Measurements from ENCODE around the gene LAMA5.

Gene LAMA5

GRCh38 chr20:62301773-62302340 is 65.3 kb downstream of the LAMA5 start:
- peak overlapping the region; percentile 98 for H3K27ac ChIP-seq
- peaks cover 37% of the 10 kb centered on the region for H3K79me2 ChIP-seq (ENCODE audit: insufficient read depth, low read depth)
- H3K4me1 ChIP-seq (ENCODE audit: low read depth, poor library complexity, severe bottlenecking): peaks cover 15% of the 10 kb centered on the region
- peak overlapping the region; percentile 97 for H3K9ac ChIP-seq
- H3K4me3 ChIP-seq (IDR thresholded peaks at IDR 0.05; ENCODE audit: insufficient read depth, low read depth, low read length): no peak overlapping the region
- TF ChIP-seq, protein P1, sequence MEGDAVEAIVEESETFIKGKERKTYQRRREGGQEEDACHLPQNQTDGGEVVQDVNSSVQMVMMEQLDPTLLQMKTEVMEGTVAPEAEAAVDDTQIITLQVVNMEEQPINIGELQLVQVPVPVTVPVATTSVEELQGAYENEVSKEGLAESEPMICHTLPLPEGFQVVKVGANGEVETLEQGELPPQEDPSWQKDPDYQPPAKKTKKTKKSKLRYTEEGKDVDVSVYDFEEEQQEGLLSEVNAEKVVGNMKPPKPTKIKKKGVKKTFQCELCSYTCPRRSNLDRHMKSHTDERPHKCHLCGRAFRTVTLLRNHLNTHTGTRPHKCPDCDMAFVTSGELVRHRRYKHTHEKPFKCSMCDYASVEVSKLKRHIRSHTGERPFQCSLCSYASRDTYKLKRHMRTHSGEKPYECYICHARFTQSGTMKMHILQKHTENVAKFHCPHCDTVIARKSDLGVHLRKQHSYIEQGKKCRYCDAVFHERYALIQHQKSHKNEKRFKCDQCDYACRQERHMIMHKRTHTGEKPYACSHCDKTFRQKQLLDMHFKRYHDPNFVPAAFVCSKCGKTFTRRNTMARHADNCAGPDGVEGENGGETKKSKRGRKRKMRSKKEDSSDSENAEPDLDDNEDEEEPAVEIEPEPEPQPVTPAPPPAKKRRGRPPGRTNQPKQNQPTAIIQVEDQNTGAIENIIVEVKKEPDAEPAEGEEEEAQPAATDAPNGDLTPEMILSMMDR (conservative IDR thresholded peaks at IDR 0.05; ENCODE audit: low read depth, low read length): peak; percentile 39
- H3K27me3 ChIP-seq (ENCODE audit: insufficient read depth, low read depth): no peaks in the 10 kb centered on the region
- peaks cover 21% of the 10 kb centered on the region; the same call in 1 of the 2 replicates for H3K36me3 ChIP-seq (ENCODE audit: insufficient read depth)
- H3K4me2 ChIP-seq: peak overlapping the region; percentile 93
- H2AFZ ChIP-seq (ENCODE audit: low read depth): peak overlapping the region; percentile 100; the same call in 1 of the 2 replicates
- peaks cover 22% of the 10 kb centered on the region for H4K20me1 ChIP-seq (ENCODE audit: insufficient read depth)

DNA sequence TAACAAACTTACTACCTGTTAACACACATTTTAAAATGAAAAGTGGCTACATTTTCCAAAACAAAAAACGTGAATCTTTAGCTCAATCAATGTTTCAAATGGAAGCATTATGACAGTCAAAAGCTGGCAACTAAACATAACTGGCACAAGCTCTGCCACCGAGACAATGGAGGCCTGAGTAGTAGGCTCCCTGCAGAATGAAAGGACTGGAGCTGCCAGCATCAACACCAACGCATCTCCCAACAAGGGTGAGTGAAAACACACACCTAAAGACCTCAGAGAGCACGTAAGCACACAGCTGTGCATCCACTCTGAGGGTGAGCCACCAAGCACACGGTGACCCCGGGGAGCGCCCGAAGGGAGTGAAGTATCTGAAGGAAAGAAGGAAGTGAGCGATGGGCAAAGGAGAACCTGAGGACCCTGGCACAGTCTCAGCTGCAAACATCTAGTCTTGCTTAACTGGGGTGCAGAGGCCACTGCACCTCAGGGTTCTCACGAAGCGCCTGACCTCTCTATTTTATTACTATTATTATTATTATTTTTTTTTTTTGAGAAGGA is 65.9 kb downstream of the LAMA5 start:
- no peak overlapping the region for H3K4me2 ChIP-seq
- no peak overlapping the region; the same call in 1 of the 2 replicates for H3K27ac ChIP-seq
- peaks cover 22% of the 10 kb centered on the region for H4K20me1 ChIP-seq (ENCODE audit: insufficient read depth)
- no peaks in the 10 kb centered on the region for H3K27me3 ChIP-seq (ENCODE audit: insufficient read depth, low read depth)
- H3K36me3 ChIP-seq (ENCODE audit: insufficient read depth): peaks cover 14% of the 10 kb centered on the region; the same call in 1 of the 2 replicates
- peaks cover 15% of the 10 kb centered on the region for H3K4me1 ChIP-seq (ENCODE audit: low read depth, poor library complexity, severe bottlenecking)
- TF ChIP-seq, protein P1 (conservative IDR thresholded peaks at IDR 0.05; ENCODE audit: low read depth, low read length): no peak
- H3K79me2 ChIP-seq (ENCODE audit: insufficient read depth, low read depth): peaks cover 31% of the 10 kb centered on the region
- no peak overlapping the region for H3K9ac ChIP-seq
- no peak overlapping the region for H2AFZ ChIP-seq (ENCODE audit: low read depth)
- H3K4me3 ChIP-seq (IDR thresholded peaks at IDR 0.05; ENCODE audit: insufficient read depth, low read depth, low read length): no peak overlapping the region

GRCh38 chr20:62300319-62300718 is 66.8 kb downstream of the LAMA5 start:
- H3K4me3 ChIP-seq (IDR thresholded peaks at IDR 0.05; ENCODE audit: insufficient read depth, low read depth, low read length): no peak overlapping the region
- no peak overlapping the region for H2AFZ ChIP-seq (ENCODE audit: low read depth)
- no peak overlapping the region for H3K4me2 ChIP-seq
- no peak overlapping the region for H3K9ac ChIP-seq
- peaks cover 18% of the 10 kb centered on the region for H4K20me1 ChIP-seq (ENCODE audit: insufficient read depth)
- peaks cover 7% of the 10 kb centered on the region; the same call in 1 of the 2 replicates for H3K36me3 ChIP-seq (ENCODE audit: insufficient read depth)
- TF ChIP-seq, protein P1 (conservative IDR thresholded peaks at IDR 0.05; ENCODE audit: low read depth, low read length): no peak
- H3K4me1 ChIP-seq (ENCODE audit: low read depth, poor library complexity, severe bottlenecking): peaks cover 13% of the 10 kb centered on the region
- peaks cover 22% of the 10 kb centered on the region for H3K79me2 ChIP-seq (ENCODE audit: insufficient read depth, low read depth)
- H3K27me3 ChIP-seq (ENCODE audit: insufficient read depth, low read depth): no peaks in the 10 kb centered on the region
- no peak overlapping the region for H3K27ac ChIP-seq

GRCh38 chr20:62299666-62300236 is 67.4 kb downstream of the LAMA5 start:
- H3K27ac ChIP-seq: no peak overlapping the region
- peaks cover 7% of the 10 kb centered on the region for H3K4me1 ChIP-seq (ENCODE audit: low read depth, poor library complexity, severe bottlenecking)
- H3K9ac ChIP-seq: no peak overlapping the region
- peaks cover 7% of the 10 kb centered on the region; the same call in 1 of the 2 replicates for H3K36me3 ChIP-seq (ENCODE audit: insufficient read depth)
- TF ChIP-seq, protein P1 (conservative IDR thresholded peaks at IDR 0.05; ENCODE audit: low read depth, low read length): no peak
- peaks cover 16% of the 10 kb centered on the region for H3K79me2 ChIP-seq (ENCODE audit: insufficient read depth, low read depth)
- H3K27me3 ChIP-seq (ENCODE audit: insufficient read depth, low read depth): no peaks in the 10 kb centered on the region
- H3K4me2 ChIP-seq: no peak overlapping the region
- H4K20me1 ChIP-seq (ENCODE audit: insufficient read depth): peaks cover 12% of the 10 kb centered on the region
- H3K4me3 ChIP-seq (IDR thresholded peaks at IDR 0.05; ENCODE audit: insufficient read depth, low read depth, low read length): no peak overlapping the region
- H2AFZ ChIP-seq (ENCODE audit: low read depth): no peak overlapping the region
